ENCODE measurements around the gene ESPNL.

Gene ESPNL

GRCh38 chr2:238128061-238128440 is 27.9 kb downstream of the ESPNL start:
- no peak for DNase-seq (ENCODE audit: low spot score)

GRCh38 chr2:238128534-238129001 is 28.4 kb downstream of the ESPNL start:
- DNase-seq (ENCODE audit: low spot score) = no peak

GRCh38 chr2:238129166-238130010 is 29.2 kb downstream of the ESPNL start:
- DNase-seq (ENCODE audit: low spot score) = no peak

GRCh38 chr2:238130111-238130695 is 30.1 kb downstream of the ESPNL start:
- DNase-seq (ENCODE audit: low spot score) = no peak

GRCh38 chr2:238130696-238131628 is 30.8 kb downstream of the ESPNL start:
- DNase-seq (ENCODE audit: low spot score) = no peak

GRCh38 chr2:238131761-238132462 is 31.8 kb downstream of the ESPNL start:
- no peak for DNase-seq (ENCODE audit: low spot score)

- DNase-seq (ENCODE audit: low spot score) = no peak
Observed at GRCh38 chr2:238132463-238133450, 32.6 kb downstream of the ESPNL start.

GRCh38 chr2:238133499-238134392 is 33.6 kb downstream of the ESPNL start:
- no peak for DNase-seq (ENCODE audit: low spot score)

- DNase-seq (ENCODE audit: low spot score) = no peak
Observed at GRCh38 chr2:238134393-238134785, 34.2 kb downstream of the ESPNL start.

GRCh38 chr2:238135601-238136150 is 35.5 kb downstream of the ESPNL start:
- DNase-seq (ENCODE audit: low spot score) = no peak

GRCh38 chr2:238136820-238137537 is 36.8 kb downstream of the ESPNL start:
- DNase-seq (ENCODE audit: low spot score) = no peak

GRCh38 chr2:238137885-238138284 is 37.7 kb downstream of the ESPNL start:
- no peak for DNase-seq (ENCODE audit: low spot score)

- DNase-seq (ENCODE audit: low spot score) = no peak
Observed at GRCh38 chr2:238138331-238139195, 38.4 kb downstream of the ESPNL start, which contains the start of gene KLHL30. TSS of gene KLHL30 (plus strand) at chr2:238138668. CDS start at chr2:238140755, 2,087 bp downstream.

GRCh38 chr2:238139196-238140039 is 39.3 kb downstream of the ESPNL start:
- no peak for DNase-seq (ENCODE audit: low spot score)

GRCh38 chr2:238140040-238140439 is 39.9 kb downstream of the ESPNL start:
- no peak for DNase-seq (ENCODE audit: low spot score)
